Mesangial cell (primary cell): ENCODE results near the gene MCEMP1. TPM values are rescaled to one million over a fixed set of nuclear protein-coding genes. Genes with fewer than 3 reads are reported as not detected.

Experiments used
- total RNA-seq: library from RNA; depleted of rRNA; stranded (reverse); fragments of >200 nt; gene quantifications from 2 replicates; pipeline ENCODE4 v1.2.3, GENCODE V29; 2015

MCEMP1 gene, protein sequence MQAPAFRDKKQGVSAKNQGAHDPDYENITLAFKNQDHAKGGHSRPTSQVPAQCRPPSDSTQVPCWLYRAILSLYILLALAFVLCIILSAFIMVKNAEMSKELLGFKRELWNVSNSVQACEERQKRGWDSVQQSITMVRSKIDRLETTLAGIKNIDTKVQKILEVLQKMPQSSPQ
- not detected in 2 replicates for total RNA-seq

DNA sequence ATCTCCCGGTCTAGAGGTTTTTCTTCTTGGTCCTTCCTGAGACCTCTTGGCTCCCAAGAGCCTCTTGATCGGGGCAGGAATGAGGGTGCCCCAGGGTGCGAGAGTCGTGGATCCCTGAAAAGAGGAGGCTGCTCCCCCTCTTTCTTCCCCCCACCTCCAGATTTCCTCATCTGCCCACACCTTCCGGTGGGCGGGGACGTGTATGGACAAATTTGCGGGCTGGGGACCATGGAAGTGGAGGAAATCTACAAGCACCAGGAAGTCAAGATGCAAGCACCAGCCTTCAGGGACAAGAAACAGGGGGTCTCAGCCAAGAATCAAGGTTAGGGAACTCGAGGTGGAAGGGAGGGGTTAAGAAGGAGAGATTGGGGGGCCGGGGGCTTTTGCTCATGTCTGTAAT, at the start of gene MCEMP1:
Gene MCEMP1 (plus strand): TSS at position 237 of the 400 bp plus-strand sequence. CDS start 31 bp downstream, at position 268.

DNA sequence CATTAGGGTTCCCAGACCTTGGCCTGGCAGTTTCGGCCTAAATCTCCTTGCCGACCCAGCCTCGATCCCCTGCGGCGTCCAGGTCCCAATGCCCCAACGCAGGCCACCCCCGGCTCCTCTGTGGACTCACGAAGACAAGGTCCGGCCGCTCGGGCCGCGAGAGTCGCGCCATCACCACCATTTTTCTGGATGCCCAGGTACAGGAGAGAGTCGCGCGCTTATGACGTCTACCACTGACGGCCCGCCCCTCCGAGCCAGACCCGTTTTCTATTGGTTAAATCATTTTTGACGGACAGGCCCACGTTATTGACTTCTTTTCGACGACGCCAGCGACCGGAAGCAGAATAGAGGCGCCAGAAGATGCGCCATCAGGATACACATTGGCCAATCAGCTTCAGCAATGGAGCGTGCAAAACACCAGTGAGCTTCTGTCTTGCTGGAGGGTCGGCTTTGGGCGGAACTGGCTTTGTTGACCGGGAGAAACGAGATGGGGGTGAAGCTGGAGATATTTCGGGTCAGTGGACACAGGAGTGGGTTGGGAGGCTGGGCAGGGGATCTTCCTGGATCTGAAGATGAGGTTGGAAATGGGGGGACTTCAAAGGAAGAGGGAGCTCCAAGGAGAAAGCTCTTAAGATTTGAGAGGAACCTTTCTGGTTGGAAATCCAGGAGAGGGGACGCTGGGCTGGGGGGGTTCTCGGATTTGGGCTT, 47.4 kb upstream of the MCEMP1 start, which contains the start of the genes PET100 and XAB2:
Gene PET100 (plus strand): TSS at position 447 of the 708 bp plus-strand sequence. CDS start 41 bp downstream, at position 488.
Gene XAB2 (minus strand): TSS at position 199 of the 708 bp plus-strand sequence. CDS start 18 bp downstream, at position 181.

DNA sequence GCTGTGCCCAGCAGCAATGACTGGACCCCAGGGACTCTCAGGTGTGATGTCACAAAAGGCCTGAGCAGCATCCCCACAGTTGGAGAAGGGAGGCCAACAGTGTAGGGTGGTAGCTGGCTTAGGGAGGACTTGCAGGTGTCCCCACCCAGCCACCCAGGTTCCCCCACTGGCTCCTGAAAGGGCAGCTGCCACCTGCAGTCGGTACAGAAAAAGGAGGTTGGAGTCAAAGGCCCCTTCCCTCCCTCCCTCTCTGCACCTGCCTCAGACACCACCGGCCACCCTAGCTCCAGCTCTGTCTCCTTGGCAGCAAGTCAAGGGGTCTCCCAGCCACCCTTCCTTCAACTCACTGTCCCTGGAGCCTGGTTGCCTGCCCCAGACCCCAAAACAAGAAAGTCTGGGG, 43.2 kb upstream of the MCEMP1 start, which contains the start of gene PCP2:
Gene PCP2 (minus strand): TSS at position 22 of the 400 bp plus-strand sequence. CDS start 262 bp downstream, outside the sequence.

DNA sequence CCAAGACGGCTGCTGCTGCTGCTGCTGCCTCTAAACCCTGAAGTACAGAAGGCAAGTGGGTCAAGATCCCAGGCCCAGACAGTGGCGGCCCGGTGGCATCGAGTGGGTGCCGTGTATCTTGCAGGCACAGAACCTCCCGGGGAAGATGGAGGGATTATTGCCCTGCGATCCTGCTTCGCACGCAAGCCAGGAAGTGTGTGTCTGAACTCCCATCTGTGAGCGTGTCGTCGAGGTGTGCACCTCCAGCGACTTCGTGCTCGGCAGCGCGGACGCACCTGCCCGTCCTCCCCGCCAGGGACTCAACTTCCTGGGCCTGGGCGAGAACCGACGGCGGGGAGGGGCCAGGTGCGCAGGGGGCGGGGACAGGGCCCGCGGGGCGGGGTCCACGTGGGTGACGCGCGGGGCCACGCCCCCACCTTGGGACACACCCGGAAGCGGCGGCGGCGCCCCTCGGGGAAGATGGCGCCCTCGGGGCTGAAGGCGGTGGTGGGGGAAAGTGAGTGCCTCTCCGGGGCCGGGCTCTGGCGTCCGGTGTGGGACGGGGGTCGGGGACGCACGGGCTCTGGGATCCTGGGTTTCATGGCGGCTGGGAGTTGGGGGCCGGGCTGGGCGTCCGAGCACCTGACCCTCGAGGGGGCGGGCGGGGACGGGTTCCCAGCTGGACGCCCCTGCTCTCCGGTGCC, 40.1 kb upstream of the MCEMP1 start, which contains the start of gene STXBP2:
Gene STXBP2 (plus strand): TSS at position 420 of the 683 bp plus-strand sequence. CDS start 40 bp downstream, at position 460.

DNA sequence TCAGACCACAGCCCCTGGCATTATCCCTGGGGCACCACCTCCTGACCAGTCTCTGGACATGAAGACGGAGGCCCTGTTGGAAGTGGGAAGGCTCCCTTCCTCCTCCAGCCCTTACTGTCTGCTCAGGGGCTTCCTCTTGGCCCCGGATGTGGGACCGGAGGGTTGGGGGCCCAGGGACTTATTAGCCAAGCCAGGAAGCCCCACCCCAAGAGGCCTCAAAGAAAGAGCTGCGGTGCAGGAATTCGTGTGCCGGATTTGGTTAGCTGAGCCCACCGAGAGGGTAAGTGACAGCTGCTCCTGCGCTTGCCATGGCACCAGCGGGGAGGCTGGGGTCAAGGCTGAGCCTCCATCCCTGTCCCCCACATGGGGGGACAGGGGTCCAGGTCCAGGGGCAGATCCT, 8.0 kb upstream of the MCEMP1 start, which contains the start of gene RETN:
Gene RETN (plus strand): TSS at position 208 of the 400 bp plus-strand sequence. CDS start 278 bp downstream, outside the sequence.

DNA sequence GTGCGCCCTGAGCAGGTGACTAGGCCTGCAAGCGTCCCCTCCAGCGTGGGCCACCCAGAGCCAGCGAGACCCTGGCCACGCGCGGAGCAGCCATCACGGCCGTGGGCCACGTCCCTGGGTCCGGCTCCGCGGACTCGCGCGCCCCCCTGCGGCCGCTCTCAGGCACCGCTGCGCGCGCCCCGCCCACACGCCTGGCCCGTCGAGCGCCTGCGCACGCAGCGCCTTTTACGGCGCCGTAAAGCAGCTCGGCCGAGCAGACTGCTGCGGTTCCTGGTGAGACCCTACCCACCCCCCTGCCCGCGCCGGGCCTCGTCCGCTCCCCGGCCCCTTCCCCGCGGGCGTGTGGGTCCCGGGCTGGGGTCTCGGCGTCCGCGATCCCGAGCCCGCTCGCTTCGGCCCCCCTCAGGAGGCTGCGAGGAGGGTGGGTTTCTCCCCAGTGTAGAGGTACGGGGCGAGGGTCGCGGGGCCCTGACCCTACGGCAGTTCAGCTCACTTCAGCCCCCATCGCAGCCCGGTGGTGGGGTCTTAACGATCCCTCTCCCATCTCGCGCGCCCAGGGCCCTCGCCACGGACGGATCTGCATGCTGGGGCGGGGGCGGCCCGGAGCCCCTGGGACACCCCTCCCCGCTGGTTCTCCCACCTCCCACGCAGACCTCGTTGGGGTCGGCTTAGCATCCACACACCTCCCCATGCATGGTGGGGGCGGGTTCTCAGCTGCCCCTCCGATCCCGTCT, 3.9 kb downstream of the MCEMP1 start, which contains the start of gene TRAPPC5:
Gene TRAPPC5 (plus strand): TSS at position 228 of the 734 bp plus-strand sequence. CDS start 1,421 bp downstream, outside the sequence.

DNA sequence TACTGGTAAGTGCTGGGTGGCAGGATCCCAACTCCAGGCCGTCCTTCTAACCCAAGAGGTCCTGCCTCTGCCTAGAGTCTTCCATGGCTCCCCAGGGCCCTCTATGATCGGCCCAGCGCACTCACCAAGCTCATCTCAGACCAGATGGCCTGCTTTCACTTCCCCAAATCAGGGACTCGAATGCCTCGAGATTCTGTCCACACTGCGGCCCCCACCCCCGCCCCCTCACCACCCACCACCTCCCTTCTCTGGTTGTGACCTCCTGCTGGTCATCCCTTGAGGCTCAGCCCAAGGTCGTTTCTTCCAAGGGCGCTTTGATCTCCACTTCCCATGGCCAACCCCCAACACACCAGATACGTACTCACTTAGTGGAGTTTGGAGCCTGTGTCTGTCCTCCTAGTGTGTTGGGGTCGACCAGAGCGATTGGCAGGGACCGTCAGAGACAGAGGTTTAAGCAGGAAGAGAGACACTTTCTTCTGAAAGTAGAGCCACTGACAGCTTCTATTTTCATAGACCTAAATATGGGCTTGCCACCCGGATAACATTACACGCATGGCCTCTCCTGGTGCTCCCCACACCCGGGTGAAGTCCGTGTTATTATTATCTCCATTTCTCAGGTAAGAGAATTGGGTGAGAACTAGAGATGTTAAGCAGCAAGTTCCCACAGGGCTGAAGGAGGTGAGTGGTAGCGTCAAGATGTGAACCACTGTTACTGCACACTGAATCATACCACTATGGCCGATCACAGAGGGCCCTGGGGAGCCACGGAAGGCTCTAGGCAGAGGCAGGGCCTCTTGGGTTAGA, 25.0 kb downstream of the MCEMP1 start, which contains the start of gene FCER2:
Gene FCER2 (minus strand): TSS at position 478 of the 804 bp plus-strand sequence. CDS start 2,371 bp downstream, outside the sequence.

Other genes with a start within 250 kb of the MCEMP1 start
- 3.9 and 9.5 TPM in 2 replicates for gene PEX11G, start 188.1 kb upstream of the MCEMP1 start, total RNA-seq
- gene ZNF358, start 161.0 kb upstream of the MCEMP1 start, total RNA-seq: 48.2 and 95.7 TPM in 2 replicates
- gene MCOLN1, start 154.5 kb upstream of the MCEMP1 start, total RNA-seq: 7.9 and 12.4 TPM in 2 replicates
- 119 and 204 TPM in 2 replicates for gene PNPLA6, start 141.4 kb upstream of the MCEMP1 start, total RNA-seq
- gene CAMSAP3, start 81.2 kb upstream of the MCEMP1 start, total RNA-seq: 2.3 and 3.8 TPM in 2 replicates
- gene XAB2, start 47.5 kb upstream of the MCEMP1 start, total RNA-seq: 43.3 and 61.1 TPM in 2 replicates
- 14.0 and 27.0 TPM in 2 replicates for gene PET100, start 47.3 kb upstream of the MCEMP1 start, total RNA-seq
- gene PCP2, start 43.4 kb upstream of the MCEMP1 start, total RNA-seq: 1.4 TPM in 1 of 2 replicates, not detected in the other
- gene STXBP2, start 40.0 kb upstream of the MCEMP1 start, total RNA-seq: 37.0 and 76.3 TPM in 2 replicates
- gene RETN, start 8.0 kb upstream of the MCEMP1 start, total RNA-seq: not detected in 2 replicates
- gene TRAPPC5, start 3.7 kb downstream of the MCEMP1 start, total RNA-seq: 114 and 143 TPM in 2 replicates
- not detected in 2 replicates for gene FCER2, start 25.0 kb downstream of the MCEMP1 start, total RNA-seq
- not detected in 2 replicates for gene CLEC4G, start 55.0 kb downstream of the MCEMP1 start, total RNA-seq
- gene CD209, start 70.4 kb downstream of the MCEMP1 start, total RNA-seq: not detected in 2 replicates
- not detected in 2 replicates for gene CLEC4M, start 86.2 kb downstream of the MCEMP1 start, total RNA-seq
- gene EVI5L, start 153.1 kb downstream of the MCEMP1 start, total RNA-seq: 10.4 and 17.5 TPM in 2 replicates
- 0.65 and 1.0 TPM in 2 replicates for gene PRR36, start 197.3 kb downstream of the MCEMP1 start, total RNA-seq
- 12.9 and 24.2 TPM in 2 replicates for gene LRRC8E, start 211.4 kb downstream of the MCEMP1 start, total RNA-seq
- 11.7 and 17.7 TPM in 2 replicates for gene MAP2K7, start 226.8 kb downstream of the MCEMP1 start, total RNA-seq
- gene TGFBR3L, start 237.7 kb downstream of the MCEMP1 start, total RNA-seq: 1.8 and 4.4 TPM in 2 replicates
- gene SNAPC2, start 243.2 kb downstream of the MCEMP1 start, total RNA-seq: 24.3 and 38.7 TPM in 2 replicates
- gene CTXN1, start 249.0 kb downstream of the MCEMP1 start, total RNA-seq: 11.9 and 35.4 TPM in 2 replicates